K562 (cell line): ENCODE measurements around the gene HDHD5. TPM values are rescaled to one million over a fixed set of nuclear protein-coding genes. Genes with fewer than 3 reads are reported as not detected.

Experiments used
- CAMTA2 ChIP-seq: fragments of 250-450 bp; sonication (Bioruptor Pico); conservative IDR thresholded peaks from 2 replicates; pipeline ENCODE4 v1.5.1; 2022
- HMBOX1 ChIP-seq: sonication (generic); IDR thresholded peaks from 2 replicates; pipeline ENCODE4 v1.6.1; 2016
- HMGN3 ChIP-seq: IDR thresholded peaks from 2 replicates; pipeline ENCODE4 v1.6.1; 2011; ENCODE audit warnings: borderline replicate concordance, low read depth, mild to moderate bottlenecking, mixed read lengths, low read length; ENCODE audit not compliant: insufficient read length; ENCODE audit errors: extremely low read depth
- NFIC ChIP-seq: fragments of 450-650 bp; IDR thresholded peaks from 2 replicates; pipeline ENCODE4 v1.6.1; 2017; ENCODE audit warnings: mild to moderate bottlenecking, inconsistent platforms
- PHF8 ChIP-seq: fragments of 200-600 bp; sonication (generic); IDR thresholded peaks from 2 replicates; pipeline ENCODE4 v1.6.1; 2012; ENCODE audit warnings: mixed run types, mild to moderate bottlenecking, inconsistent platforms, low read length, moderate library complexity, borderline replicate concordance
- SIN3A ChIP-seq, 2 experiments: fragments of 150-350 bp in 1 of 2; IDR thresholded peaks; 2 replicates each; pipeline ENCODE4 v1.6.1; 2011 to 2016; ENCODE audit warnings: borderline replicate concordance in 2 of 2, low read depth in 2 of 2, low read length in 2 of 2, mild to moderate bottlenecking in 2 of 2, moderate library complexity in 2 of 2; ENCODE audit not compliant: control insufficient read depth in 1 of 2
- polyA plus RNA-seq, 8 experiments: library from polyadenylated mRNA; depleted of rRNA in 4 of 8; stranded (reverse) in 5 of 8; unstranded in 3 of 8; fragments of >200 nt; fragmentation: Nextera tagmentation in 2 of 8; fragmentation: Illumina TruSeq in 1 of 8; extraction: Ambion mirVana in 2 of 8; extraction: Trizol in 1 of 8; gene quantifications; 2 replicates each; pipeline versions ENCODE4 v1.2.1 to v1.2.3, GENCODE V29; 2011 to 2014; ENCODE audit warnings: inconsistent platforms in 1 of 8, missing spikeins in 1 of 8
- total RNA-seq, 7 experiments: library from RNA; depleted of rRNA in 6 of 7; stranded (reverse); fragments of >200 nt in 6 of 7; fragmentation: Illumina TruSeq in 2 of 7; extraction: Trizol in 2 of 7; gene quantifications; 2 replicates each; pipeline versions ENCODE4 v1.2.1 to v1.2.3, GENCODE V29; 2011 to 2021; ENCODE audit warnings: low replicate concordance in 1 of 7

HDHD5 gene
- total and polyA plus RNA-seq, 9 of the 15 experiments (the other 6 are each of a cell fraction or from before 2014, with no cell fraction given), result 1.6 to 36.6 (median 24.2) TPM

DNA sequence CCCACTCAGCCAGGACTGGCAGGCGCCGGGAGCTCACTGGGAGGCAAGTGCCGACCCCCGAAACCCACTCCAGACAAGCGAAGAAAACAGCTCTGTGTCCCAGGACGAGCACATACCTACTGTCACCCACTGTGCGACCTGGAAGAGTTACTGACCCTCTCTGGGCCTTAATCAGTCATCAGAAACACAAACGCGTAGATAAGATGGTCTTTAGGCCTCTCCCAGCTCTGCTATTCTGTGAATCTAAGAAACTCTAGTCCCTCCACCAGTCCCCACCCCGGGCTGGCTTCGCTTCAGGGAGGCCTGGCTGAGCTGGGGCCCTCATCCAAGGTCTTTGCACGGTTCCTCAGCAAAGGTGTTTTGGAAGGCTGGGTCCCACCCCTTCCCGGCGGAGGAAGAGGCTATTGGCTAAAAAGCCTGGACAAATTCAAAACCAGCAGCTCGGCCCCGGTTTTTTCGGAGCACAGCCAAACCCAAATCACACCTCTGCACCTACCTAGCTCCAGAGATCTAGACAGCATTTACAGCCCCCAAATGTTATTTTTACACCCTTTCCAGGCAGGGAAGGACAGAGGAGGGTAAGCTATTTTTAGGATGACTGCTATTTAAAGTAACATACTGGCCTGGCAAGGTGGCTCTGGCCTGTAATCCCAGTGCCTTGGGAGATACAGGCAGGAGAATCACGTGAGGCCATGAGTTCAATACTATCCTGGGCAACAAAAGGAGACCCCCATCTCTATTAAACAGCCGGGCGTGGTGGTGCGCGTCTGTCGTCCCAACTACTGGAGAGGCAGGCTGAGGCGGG, 13.2 kb upstream of the HDHD5 start (continued):
- TF ChIP-seq SIN3A (IDR thresholded peaks at IDR 0.05; ENCODE audit: borderline replicate concordance in 2 of 2, control insufficient read depth in 1 of 2, low read depth in 2 of 2, low read length in 2 of 2) (no peak), NFIC (no peak), PHF8 (no peak), CAMTA2 (CRISPR knock-in tag) (no peak), HMGN3 (no peak), HMBOX1 (no peak)
- TF ChIP-seq, all 486 proteins: peak for 14
